Neural cell (in vitro differentiated cells): ENCODE data around the gene UBP1. TPM values are rescaled to one million over a fixed set of nuclear protein-coding genes. Genes with fewer than 3 reads are reported as not detected.

Experiments used
- H2AFZ ChIP-seq: fragments of 200-600, 300-800 bp; sonication (generic), shearing (Covaris generic); 2 replicates; pipeline ENCODE4 v1.6.0; 2014; ENCODE audit warnings: low read depth, mild to moderate bottlenecking, antibody characterized with exemption, low read length, moderate library complexity
- H3F3A ChIP-seq: fragments of 200-600 bp; shearing (Covaris generic); 2 replicates; pipeline ENCODE4 v1.6.1; 2016; ENCODE audit warnings: mild to moderate bottlenecking, moderate library complexity, mixed read lengths, antibody characterized with exemption, low read length; ENCODE audit not compliant: insufficient read depth, poor library complexity, severe bottlenecking
- H3K27ac ChIP-seq: fragments of 200-600, 300-800 bp; sonication (generic), shearing (Covaris generic); 2 replicates; pipeline ENCODE4 v1.5.1; 2014; ENCODE audit warnings: mild to moderate bottlenecking, low read length, moderate library complexity
- H3K27me3 ChIP-seq: fragments of 300-800, 200-600 bp; sonication (generic), shearing (Covaris generic); 2 replicates; pipeline ENCODE4 v1.6.0; 2014; ENCODE audit warnings: mild to moderate bottlenecking, low read depth, low read length, moderate library complexity; ENCODE audit not compliant: insufficient read depth
- H3K36me3 ChIP-seq: fragments of 300-800, 200-600 bp; sonication (generic), shearing (Covaris generic); 2 replicates; pipeline ENCODE4 v1.5.1; 2014; ENCODE audit warnings: mild to moderate bottlenecking, antibody characterized with exemption, low read length, moderate library complexity; ENCODE audit not compliant: insufficient read depth
- H3K4me2 ChIP-seq: fragments of 300-800, 200-600 bp; sonication (generic), shearing (Covaris generic); 2 replicates; pipeline ENCODE4 v1.6.0; 2014; ENCODE audit warnings: mild to moderate bottlenecking, low read length
- H3K4me3 ChIP-seq: fragments of 300-800, 200-600 bp; sonication (generic), shearing (Covaris generic); 2 replicates; pipeline ENCODE4 v1.5.1; 2014; ENCODE audit warnings: mild to moderate bottlenecking, low read length, moderate library complexity
- H3K79me2 ChIP-seq: fragments of 200-600 bp; shearing (Covaris generic); replicated peaks from 2 replicates; pipeline ENCODE4 v1.6.0; 2014; ENCODE audit warnings: mild to moderate bottlenecking, low read length, moderate library complexity; ENCODE audit not compliant: insufficient read depth
- H3K9ac ChIP-seq: fragments of 300-800, 200-600 bp; sonication (generic), shearing (Covaris generic); 2 replicates; pipeline ENCODE4 v1.6.1; 2016; ENCODE audit warnings: mild to moderate bottlenecking, low read length, mixed read lengths
- H3K9me2 ChIP-seq: fragments of 200-600 bp; shearing (Covaris generic); 2 replicates; pipeline ENCODE4 v1.6.1; 2016; ENCODE audit warnings: mild to moderate bottlenecking, low read length, mixed read lengths; ENCODE audit not compliant: insufficient read depth
- H3K9me3 ChIP-seq: fragments of 200-600, 300-800 bp; sonication (generic), shearing (Covaris generic); 2 replicates; pipeline ENCODE4 v1.6.1; 2016; ENCODE audit warnings: mild to moderate bottlenecking, mixed run types, low read length, moderate library complexity, mixed read lengths
- H4K20me1 ChIP-seq: fragments of 200-600 bp; shearing (Covaris generic); 2 replicates; pipeline ENCODE4 v1.6.1; 2016; ENCODE audit warnings: mild to moderate bottlenecking, mixed run types; ENCODE audit not compliant: insufficient read depth
- EZH2 ChIP-seq: fragments of 200-600, 300-800 bp; shearing (Covaris generic), sonication (generic); IDR thresholded peaks from 2 replicates; pipeline ENCODE4 v1.6.1; 2014; ENCODE audit warnings: antibody characterized with exemption, low read length, borderline replicate concordance, mild to moderate bottlenecking; ENCODE audit not compliant: insufficient read depth, poor library complexity, severe bottlenecking
- SMC3 ChIP-seq: fragments of 450-650 bp; conservative IDR thresholded peaks from 2 replicates; pipeline ENCODE4 v1.6.1; 2014; ENCODE audit warnings: antibody characterized with exemption, mild to moderate bottlenecking, moderate library complexity; ENCODE audit not compliant: poor library complexity
- polyA plus RNA-seq: library from polyadenylated mRNA; depleted of rRNA; stranded (reverse); fragments of >200 nt; gene quantifications from 2 replicates; pipeline ENCODE4 v1.2.3, GENCODE V29; 2014
- TF ChIP-seq, protein P1 (sequence below): fragments of 450-650 bp; IDR thresholded peaks from 2 replicates; pipeline ENCODE4 v1.5.1; 2014; ENCODE audit warnings: antibody characterized with exemption, mild to moderate bottlenecking, moderate library complexity; ENCODE audit not compliant: poor library complexity, severe bottlenecking
- TF ChIP-seq, protein P2 (sequence below): IDR thresholded peaks from 2 replicates; pipeline ENCODE4 v1.6.1; 2012; ENCODE audit warnings: borderline replicate concordance

The UBP1 gene
- polyA plus RNA-seq, 1 donor from 2014 or later: 74.2 TPM

DNA sequence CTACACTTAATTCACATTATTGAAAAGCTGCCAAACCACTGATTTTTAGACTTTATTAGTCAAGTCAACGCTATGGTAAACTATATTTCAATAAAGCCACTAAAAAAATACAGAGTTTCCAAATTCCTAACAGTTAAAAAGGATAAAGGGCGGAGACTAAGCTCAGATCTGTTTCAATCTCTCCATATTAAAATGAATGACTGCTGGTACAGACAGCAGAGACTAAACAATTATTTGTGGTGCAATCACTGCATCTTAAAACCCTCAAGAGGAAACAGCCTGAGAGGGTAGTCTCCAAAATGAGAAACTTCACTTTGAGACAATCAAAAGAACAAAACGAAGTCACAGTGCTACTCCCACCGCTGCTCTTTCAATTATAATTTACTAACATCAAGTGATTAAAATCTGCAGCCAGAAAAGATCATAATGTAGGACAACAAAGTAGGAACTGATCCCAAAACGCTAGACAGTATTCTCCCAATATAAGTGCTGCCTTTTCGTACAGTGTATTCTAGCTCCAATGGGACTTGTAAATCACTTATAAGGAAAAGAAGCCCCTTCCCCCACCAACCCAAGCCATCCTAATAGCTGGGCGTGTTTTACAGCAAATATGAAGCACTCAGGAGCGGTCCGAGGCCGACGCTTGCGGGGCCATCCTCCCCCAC is 1.2 kb downstream of the UBP1 start:
- TF ChIP-seq EZH2: no peak
- TF ChIP-seq, protein P1, sequence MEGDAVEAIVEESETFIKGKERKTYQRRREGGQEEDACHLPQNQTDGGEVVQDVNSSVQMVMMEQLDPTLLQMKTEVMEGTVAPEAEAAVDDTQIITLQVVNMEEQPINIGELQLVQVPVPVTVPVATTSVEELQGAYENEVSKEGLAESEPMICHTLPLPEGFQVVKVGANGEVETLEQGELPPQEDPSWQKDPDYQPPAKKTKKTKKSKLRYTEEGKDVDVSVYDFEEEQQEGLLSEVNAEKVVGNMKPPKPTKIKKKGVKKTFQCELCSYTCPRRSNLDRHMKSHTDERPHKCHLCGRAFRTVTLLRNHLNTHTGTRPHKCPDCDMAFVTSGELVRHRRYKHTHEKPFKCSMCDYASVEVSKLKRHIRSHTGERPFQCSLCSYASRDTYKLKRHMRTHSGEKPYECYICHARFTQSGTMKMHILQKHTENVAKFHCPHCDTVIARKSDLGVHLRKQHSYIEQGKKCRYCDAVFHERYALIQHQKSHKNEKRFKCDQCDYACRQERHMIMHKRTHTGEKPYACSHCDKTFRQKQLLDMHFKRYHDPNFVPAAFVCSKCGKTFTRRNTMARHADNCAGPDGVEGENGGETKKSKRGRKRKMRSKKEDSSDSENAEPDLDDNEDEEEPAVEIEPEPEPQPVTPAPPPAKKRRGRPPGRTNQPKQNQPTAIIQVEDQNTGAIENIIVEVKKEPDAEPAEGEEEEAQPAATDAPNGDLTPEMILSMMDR: no peak
- TF ChIP-seq, protein P2, sequence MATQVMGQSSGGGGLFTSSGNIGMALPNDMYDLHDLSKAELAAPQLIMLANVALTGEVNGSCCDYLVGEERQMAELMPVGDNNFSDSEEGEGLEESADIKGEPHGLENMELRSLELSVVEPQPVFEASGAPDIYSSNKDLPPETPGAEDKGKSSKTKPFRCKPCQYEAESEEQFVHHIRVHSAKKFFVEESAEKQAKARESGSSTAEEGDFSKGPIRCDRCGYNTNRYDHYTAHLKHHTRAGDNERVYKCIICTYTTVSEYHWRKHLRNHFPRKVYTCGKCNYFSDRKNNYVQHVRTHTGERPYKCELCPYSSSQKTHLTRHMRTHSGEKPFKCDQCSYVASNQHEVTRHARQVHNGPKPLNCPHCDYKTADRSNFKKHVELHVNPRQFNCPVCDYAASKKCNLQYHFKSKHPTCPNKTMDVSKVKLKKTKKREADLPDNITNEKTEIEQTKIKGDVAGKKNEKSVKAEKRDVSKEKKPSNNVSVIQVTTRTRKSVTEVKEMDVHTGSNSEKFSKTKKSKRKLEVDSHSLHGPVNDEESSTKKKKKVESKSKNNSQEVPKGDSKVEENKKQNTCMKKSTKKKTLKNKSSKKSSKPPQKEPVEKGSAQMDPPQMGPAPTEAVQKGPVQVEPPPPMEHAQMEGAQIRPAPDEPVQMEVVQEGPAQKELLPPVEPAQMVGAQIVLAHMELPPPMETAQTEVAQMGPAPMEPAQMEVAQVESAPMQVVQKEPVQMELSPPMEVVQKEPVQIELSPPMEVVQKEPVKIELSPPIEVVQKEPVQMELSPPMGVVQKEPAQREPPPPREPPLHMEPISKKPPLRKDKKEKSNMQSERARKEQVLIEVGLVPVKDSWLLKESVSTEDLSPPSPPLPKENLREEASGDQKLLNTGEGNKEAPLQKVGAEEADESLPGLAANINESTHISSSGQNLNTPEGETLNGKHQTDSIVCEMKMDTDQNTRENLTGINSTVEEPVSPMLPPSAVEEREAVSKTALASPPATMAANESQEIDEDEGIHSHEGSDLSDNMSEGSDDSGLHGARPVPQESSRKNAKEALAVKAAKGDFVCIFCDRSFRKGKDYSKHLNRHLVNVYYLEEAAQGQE: no peak
- Histone ChIP-seq H3K9me3 (no peaks in the 10 kb centered on the region), H3K9me2 (no peaks in the 10 kb centered on the region), H3K79me2 (peaks cover 54% of the 10 kb centered on the region), H2AFZ (peak overlapping the region; percentile 28), H3K36me3 (no peaks in the 10 kb centered on the region), H3K9ac (peak overlapping the region; percentile 84), H4K20me1 (peaks cover 8% of the 10 kb centered on the region), H3F3A (peaks cover 9% of the 10 kb centered on the region), H3K4me3 (peak overlapping the region; percentile 78), H3K4me2 (peak overlapping the region; percentile 83), H3K27ac (peak overlapping the region; percentile 92), H3K27me3 (no peaks in the 10 kb centered on the region)

DNA sequence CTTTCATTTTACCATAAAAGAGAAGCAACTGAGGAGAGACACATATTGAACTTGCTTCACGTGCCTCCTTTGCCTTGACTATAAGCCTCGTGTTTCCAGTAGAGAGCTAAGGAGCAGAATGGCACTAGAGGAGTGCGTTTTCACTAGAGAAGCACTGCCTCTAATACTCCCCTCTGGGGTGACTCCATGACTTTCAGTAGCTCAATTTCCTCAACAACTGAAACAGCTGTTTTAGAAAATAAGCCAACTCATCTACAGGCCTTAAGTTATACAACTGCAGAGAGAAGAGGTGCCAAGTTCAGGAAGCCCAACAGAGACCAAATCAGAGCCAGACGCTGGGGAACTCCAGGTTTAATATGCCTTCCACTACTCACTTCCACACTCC is 1.9 kb downstream of the UBP1 start:
- H3K27me3 ChIP-seq: no peaks in the 10 kb centered on the region
- peaks cover 9% of the 10 kb centered on the region for H3F3A ChIP-seq
- no peaks in the 10 kb centered on the region for H3K9me2 ChIP-seq
- peaks cover 60% of the 10 kb centered on the region for H3K79me2 ChIP-seq
- no peak for TF ChIP-seq SMC3
- TF ChIP-seq, protein P2: no peak
- peaks cover 8% of the 10 kb centered on the region for H4K20me1 ChIP-seq
- peak overlapping the region; percentile 78 for H3K4me3 ChIP-seq
- peak overlapping the region; percentile 83 for H3K4me2 ChIP-seq
- H3K9ac ChIP-seq: peak overlapping the region; percentile 84
- no peaks in the 10 kb centered on the region for H3K9me3 ChIP-seq
- no peak overlapping the region for H2AFZ ChIP-seq
- H3K27ac ChIP-seq: peak overlapping the region; percentile 13
- no peaks in the 10 kb centered on the region for H3K36me3 ChIP-seq
